WERI-Rb-1 (cell line): ENCODE results near the gene PKNOX2.

Experiments
- DNase-seq: peaks from one replicate; pipeline ENCODE4 v3.0.0-alpha.2; 2020
- H3K27ac ChIP-seq: fragments of 250-450 bp; sonication (Bioruptor Pico); 2 replicates; pipeline ENCODE4 v1.5.1; 2020; ENCODE audit warnings: mild to moderate bottlenecking, moderate library complexity
- H3K27me3 ChIP-seq: fragments of 250-450 bp; sonication (Bioruptor Pico); 2 replicates; pipeline ENCODE4 v1.5.1; 2021; ENCODE audit warnings: mild to moderate bottlenecking, low read depth, moderate library complexity; ENCODE audit not compliant: insufficient read depth, severe bottlenecking
- H3K36me3 ChIP-seq: fragments of 250-450 bp; sonication (Bioruptor Pico); 2 replicates; pipeline ENCODE4 v1.5.1; 2020; ENCODE audit warnings: mild to moderate bottlenecking, moderate library complexity
- H3K4me3 ChIP-seq: 2 replicates; pipeline ENCODE4 v1.5.1; 2011; ENCODE audit warnings: low read depth, mild to moderate bottlenecking, control low read depth, low read length
- H3K9me3 ChIP-seq: fragments of 250-450 bp; sonication (Bioruptor Pico); 2 replicates; pipeline ENCODE4 v1.5.1; 2021; ENCODE audit warnings: mild to moderate bottlenecking, moderate library complexity; ENCODE audit not compliant: severe bottlenecking
- CTCF ChIP-seq: IDR thresholded peaks from 2 replicates; pipeline ENCODE4 v1.5.1; 2011; ENCODE audit warnings: low read depth, mild to moderate bottlenecking, control low read depth, inconsistent platforms, low read length

PKNOX2 gene

GRCh38 chr11:125359130-125359529, 194.6 kb downstream of the PKNOX2 start:
- Histone ChIP-seq H3K4me3 (no peak overlapping the region), H3K36me3 (no peaks in the 10 kb centered on the region), H3K27me3 (no peaks in the 10 kb centered on the region), H3K9me3 (no peaks in the 10 kb centered on the region), H3K27ac (no peak overlapping the region)
- no peak for TF ChIP-seq CTCF
- DNase-seq, result no peak

GRCh38 chr11:125360066-125360465, 195.5 kb downstream of the PKNOX2 start:
- H3K9me3 ChIP-seq, result no peaks in the 10 kb centered on the region
- no peaks in the 10 kb centered on the region for H3K36me3 ChIP-seq
- H3K4me3 ChIP-seq, result no peak overlapping the region
- no peak for TF ChIP-seq CTCF
- DNase-seq, result no peak
- H3K27ac ChIP-seq, result no peak overlapping the region
- no peaks in the 10 kb centered on the region for H3K27me3 ChIP-seq

- Histone ChIP-seq H3K27ac (no peak overlapping the region), H3K27me3 (no peaks in the 10 kb centered on the region)
Measured at GRCh38 chr11:125364121-125364826, 199.7 kb downstream of the PKNOX2 start.

GRCh38 chr11:125365196-125365931, 200.8 kb downstream of the PKNOX2 start:
- no peak for TF ChIP-seq CTCF
- H3K4me3 ChIP-seq, result no peak overlapping the region
- H3K27ac ChIP-seq, result no peak overlapping the region
- no peaks in the 10 kb centered on the region for H3K27me3 ChIP-seq
- no peaks in the 10 kb centered on the region for H3K36me3 ChIP-seq
- no peaks in the 10 kb centered on the region for H3K9me3 ChIP-seq
- DNase-seq, result peak; percentile 57

More at GRCh38 chr11:125364121-125364826, 199.7 kb downstream of the PKNOX2 start:
- Histone ChIP-seq H3K36me3 (no peaks in the 10 kb centered on the region), H3K4me3 (no peak overlapping the region), H3K9me3 (no peaks in the 10 kb centered on the region)
- TF ChIP-seq CTCF, result peak; percentile 43; the same call in 1 of the 2 replicates
- no peak for DNase-seq

GRCh38 chr11:125367710-125368109, 203.2 kb downstream of the PKNOX2 start:
- Histone ChIP-seq H3K27me3 (no peaks in the 10 kb centered on the region), H3K9me3 (no peaks in the 10 kb centered on the region), H3K27ac (no peak overlapping the region), H3K4me3 (no peak overlapping the region), H3K36me3 (no peaks in the 10 kb centered on the region)
- TF ChIP-seq CTCF, result no peak
- DNase-seq, result no peak
